HepG2 (cell line): ENCODE data around the gene VGLL4.

Source experiments
- ATF2 ChIP-seq: sonication (generic); formaldehyde crosslinking; IDR thresholded peaks from 2 replicates; pipeline ENCODE4 v1.4.0; 2020; ENCODE audit warnings: missing genetic modification reagents
- EZH2 ChIP-seq: conservative IDR thresholded peaks from 2 replicates; pipeline ENCODE4 v1.6.1; 2012; ENCODE audit warnings: mild to moderate bottlenecking, low read depth, low read length, moderate library complexity
- FOSL2 ChIP-seq: sonication (generic); formaldehyde crosslinking; IDR thresholded peaks from 2 replicates; pipeline ENCODE4 v1.4.0; 2020; ENCODE audit warnings: missing genetic modification reagents
- JUND ChIP-seq: sonication (generic); formaldehyde crosslinking; IDR thresholded peaks from 2 replicates; pipeline ENCODE4 v1.8.0; 2022; ENCODE audit warnings: mild to moderate bottlenecking, missing genetic modification reagents
- MYC ChIP-seq: sonication (generic); formaldehyde crosslinking; IDR thresholded peaks from 2 replicates; pipeline ENCODE4 v1.9.0; 2021; ENCODE audit warnings: missing genetic modification reagents, borderline replicate concordance
- SAFB2 ChIP-seq: sonication (generic); formaldehyde crosslinking; IDR thresholded peaks from 2 replicates; pipeline ENCODE4 v1.5.1; 2020; ENCODE audit warnings: missing genetic modification reagents, low read depth, mild to moderate bottlenecking, borderline replicate concordance
- TFE3 ChIP-seq: IDR thresholded peaks from 2 replicates; pipeline ENCODE4 v1.6.1; 2016
- ZFX ChIP-seq: sonication (generic); formaldehyde crosslinking; IDR thresholded peaks from 2 replicates; pipeline ENCODE4 v1.4.0; 2020; ENCODE audit warnings: mild to moderate bottlenecking, low read depth, missing genetic modification reagents, moderate library complexity
- ZNF512 ChIP-seq: sonication (generic); formaldehyde crosslinking; IDR thresholded peaks from 2 replicates; pipeline ENCODE4 v1.4.0; 2020; ENCODE audit warnings: mild to moderate bottlenecking, missing genetic modification reagents
- ZSCAN31 ChIP-seq: sonication (generic); formaldehyde crosslinking; IDR thresholded peaks from 2 replicates; pipeline ENCODE4 v1.5.0; 2020; ENCODE audit warnings: low read depth, mild to moderate bottlenecking, missing genetic modification reagents
- TF ChIP-seq, protein P1 (sequence below): sonication (generic); formaldehyde crosslinking; IDR thresholded peaks from 2 replicates; pipeline ENCODE4 v1.5.0; 2020; ENCODE audit warnings: mild to moderate bottlenecking, missing genetic modification reagents, moderate library complexity

DNA sequence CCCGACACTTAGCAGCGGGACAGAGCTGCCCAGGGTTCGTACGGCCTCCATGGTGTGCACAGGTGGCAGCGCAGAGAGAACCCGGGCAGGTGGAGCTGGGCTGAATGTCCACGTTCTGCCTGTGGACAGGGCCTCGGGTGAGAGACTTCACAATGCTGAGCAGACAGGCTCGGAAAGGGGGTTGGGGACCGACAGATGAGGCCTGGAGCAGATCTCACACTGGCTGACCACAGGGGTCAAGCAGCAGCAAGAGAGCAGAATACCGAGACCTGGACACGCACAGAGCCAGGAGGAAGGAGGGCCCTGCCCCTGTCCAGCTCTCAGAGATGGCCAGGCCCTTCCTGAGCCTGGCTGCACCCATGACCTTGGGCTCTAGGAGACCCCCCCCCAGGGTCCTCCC, 83.0 kb downstream of the VGLL4 start:
- no peak for TF ChIP-seq FOSL2 (CRISPR knock-in tag)
- TF ChIP-seq, protein P1, sequence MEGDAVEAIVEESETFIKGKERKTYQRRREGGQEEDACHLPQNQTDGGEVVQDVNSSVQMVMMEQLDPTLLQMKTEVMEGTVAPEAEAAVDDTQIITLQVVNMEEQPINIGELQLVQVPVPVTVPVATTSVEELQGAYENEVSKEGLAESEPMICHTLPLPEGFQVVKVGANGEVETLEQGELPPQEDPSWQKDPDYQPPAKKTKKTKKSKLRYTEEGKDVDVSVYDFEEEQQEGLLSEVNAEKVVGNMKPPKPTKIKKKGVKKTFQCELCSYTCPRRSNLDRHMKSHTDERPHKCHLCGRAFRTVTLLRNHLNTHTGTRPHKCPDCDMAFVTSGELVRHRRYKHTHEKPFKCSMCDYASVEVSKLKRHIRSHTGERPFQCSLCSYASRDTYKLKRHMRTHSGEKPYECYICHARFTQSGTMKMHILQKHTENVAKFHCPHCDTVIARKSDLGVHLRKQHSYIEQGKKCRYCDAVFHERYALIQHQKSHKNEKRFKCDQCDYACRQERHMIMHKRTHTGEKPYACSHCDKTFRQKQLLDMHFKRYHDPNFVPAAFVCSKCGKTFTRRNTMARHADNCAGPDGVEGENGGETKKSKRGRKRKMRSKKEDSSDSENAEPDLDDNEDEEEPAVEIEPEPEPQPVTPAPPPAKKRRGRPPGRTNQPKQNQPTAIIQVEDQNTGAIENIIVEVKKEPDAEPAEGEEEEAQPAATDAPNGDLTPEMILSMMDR (CRISPR knock-in tag), result no peak
- TF ChIP-seq JUND, result no peak
- no peak for TF ChIP-seq EZH2
- TF ChIP-seq ZNF512 (CRISPR knock-in tag), result no peak
- TF ChIP-seq ZSCAN31, result no peak
- TF ChIP-seq TFE3 (CRISPR knock-in tag), result no peak
- no peak for TF ChIP-seq ATF2 (CRISPR knock-in tag)
- no peak for TF ChIP-seq SAFB2
- TF ChIP-seq ZFX (CRISPR knock-in tag), result no peak
- TF ChIP-seq MYC, result no peak
